ENCODE data around the gene IGF2R. TPM values are rescaled to one million over a fixed set of nuclear protein-coding genes. Genes with fewer than 3 reads are reported as not detected.

The IGF2R gene
- total RNA-seq, 2 experiments from 2014 or later, result 19.3 to 37.6 TPM

DNA sequence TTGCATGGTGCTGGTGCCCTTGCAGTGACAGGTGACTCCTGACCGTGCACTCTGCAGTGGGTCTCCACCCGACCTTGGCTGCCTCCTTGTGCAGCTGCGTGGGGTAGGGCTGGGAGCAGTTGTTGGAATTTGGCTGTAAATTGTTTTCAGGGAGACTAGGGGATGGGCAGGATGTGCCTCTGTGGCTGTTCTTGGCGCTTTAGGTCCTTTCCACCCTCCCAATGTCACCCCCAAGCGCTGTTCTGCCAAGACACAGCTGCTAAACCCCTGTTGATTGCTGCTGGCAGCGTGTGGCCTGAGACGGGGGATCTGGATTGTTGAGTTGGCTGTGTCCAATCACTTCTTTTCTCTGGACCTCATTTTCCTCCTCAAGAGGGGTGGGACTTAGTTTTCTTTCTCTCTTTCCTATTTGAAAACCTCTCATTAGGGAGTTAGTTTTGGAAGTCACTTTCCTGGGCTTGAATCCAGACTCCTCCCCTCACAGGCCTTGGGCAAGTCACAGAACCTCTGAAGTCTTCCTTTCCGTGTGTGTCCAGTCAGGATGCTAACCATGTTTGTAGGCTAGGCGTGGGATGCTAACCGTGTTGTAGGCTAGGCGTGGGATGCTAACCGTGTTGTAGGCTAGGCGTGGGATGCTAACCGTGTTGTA lies 8.5 kb downstream of the IGF2R start:
- no peaks in the 10 kb centered on the region for H3K36me3 ChIP-seq (ENCODE audit: insufficient read depth, low read length)
- ChIA-PET POLR2A (interaction anchor here (0.6 to 1.7 kb wide), 3 partner anchors 10 to 34 kb away, joined by 3 to 6 read pairs (median 3); no protein-coding TSS in a partner anchor), CTCF (ENCODE audit: unreplicated experiment) (no interaction called here)
- no peak overlapping the region for H3K27ac ChIP-seq (ENCODE audit: low read depth, low read length, poor library complexity, severe bottlenecking)
- peaks cover 43% of the 10 kb centered on the region for H3K4me1 ChIP-seq (ENCODE audit: insufficient read depth, low read length, poor library complexity, severe bottlenecking)
- peaks cover 16% of the 10 kb centered on the region for H4K20me1 ChIP-seq (ENCODE audit: insufficient read depth, low read length)
- BruUV-seq (replicated peaks), result no TSS peak
- DNase-seq (ENCODE audit: low spot score), result no peak
- H2AFZ ChIP-seq (ENCODE audit: low read length), result no peak overlapping the region
- no peak for TF ChIP-seq EZH2phosphoT487 (IDR thresholded peaks at IDR 0.05; ENCODE audit: borderline replicate concordance, low read depth, low read length)
- TF ChIP-seq, protein P1, sequence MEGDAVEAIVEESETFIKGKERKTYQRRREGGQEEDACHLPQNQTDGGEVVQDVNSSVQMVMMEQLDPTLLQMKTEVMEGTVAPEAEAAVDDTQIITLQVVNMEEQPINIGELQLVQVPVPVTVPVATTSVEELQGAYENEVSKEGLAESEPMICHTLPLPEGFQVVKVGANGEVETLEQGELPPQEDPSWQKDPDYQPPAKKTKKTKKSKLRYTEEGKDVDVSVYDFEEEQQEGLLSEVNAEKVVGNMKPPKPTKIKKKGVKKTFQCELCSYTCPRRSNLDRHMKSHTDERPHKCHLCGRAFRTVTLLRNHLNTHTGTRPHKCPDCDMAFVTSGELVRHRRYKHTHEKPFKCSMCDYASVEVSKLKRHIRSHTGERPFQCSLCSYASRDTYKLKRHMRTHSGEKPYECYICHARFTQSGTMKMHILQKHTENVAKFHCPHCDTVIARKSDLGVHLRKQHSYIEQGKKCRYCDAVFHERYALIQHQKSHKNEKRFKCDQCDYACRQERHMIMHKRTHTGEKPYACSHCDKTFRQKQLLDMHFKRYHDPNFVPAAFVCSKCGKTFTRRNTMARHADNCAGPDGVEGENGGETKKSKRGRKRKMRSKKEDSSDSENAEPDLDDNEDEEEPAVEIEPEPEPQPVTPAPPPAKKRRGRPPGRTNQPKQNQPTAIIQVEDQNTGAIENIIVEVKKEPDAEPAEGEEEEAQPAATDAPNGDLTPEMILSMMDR (conservative IDR thresholded peaks at IDR 0.05; ENCODE audit: low read length), result no peak
- no peaks in the 10 kb centered on the region for H3K9me3 ChIP-seq (ENCODE audit: low read length)
- intact Hi-C loops (cut with micrococcal nuclease; ENCODE audit: unreplicated experiment), result loop anchor here (10.0 kb wide), 1 partner anchor 767 kb away; no protein-coding TSS in a partner anchor
- H3K9me2 ChIP-seq (ENCODE audit: insufficient read depth, low read length), result no peaks in the 10 kb centered on the region
- no peak overlapping the region for H3K4me2 ChIP-seq (ENCODE audit: low read length)
- H3K79me2 ChIP-seq (ENCODE audit: insufficient read depth, low read depth, low read length), result peaks cover 66% of the 10 kb centered on the region; the same call in 1 of the 2 replicates
- no peak overlapping the region for H3K4me3 ChIP-seq (ENCODE audit: low read depth, low read length, poor library complexity, severe bottlenecking)

DNA sequence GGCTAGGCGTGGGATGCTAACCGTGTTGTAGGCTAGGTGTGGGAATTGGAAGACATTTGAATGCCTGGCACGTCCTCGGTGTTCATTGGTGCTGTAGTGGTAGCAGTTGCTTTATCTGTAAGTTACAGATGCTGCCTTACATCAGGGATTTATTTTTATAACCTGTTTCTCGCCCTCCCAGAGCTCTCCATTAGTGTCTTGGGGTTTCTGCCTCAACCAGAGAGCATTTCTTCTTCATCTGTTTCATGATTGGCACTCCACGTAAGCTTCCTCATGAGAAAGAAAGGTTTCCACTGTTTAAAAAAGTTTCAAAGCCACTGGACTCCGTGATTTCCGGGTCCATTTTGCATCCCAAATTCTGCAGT lies 9.0 kb downstream of the IGF2R start:
- BruUV-seq (replicated peaks), result no TSS peak
- Histone ChIP-seq H3K27ac (ENCODE audit: low read depth, low read length, poor library complexity, severe bottlenecking) (no peak overlapping the region), H4K20me1 (ENCODE audit: insufficient read depth, low read length) (peaks cover 16% of the 10 kb centered on the region), H3K4me3 (ENCODE audit: low read depth, low read length, poor library complexity, severe bottlenecking) (peak overlapping the region; percentile 11), H3K9me2 (ENCODE audit: insufficient read depth, low read length) (no peaks in the 10 kb centered on the region), H3K9me3 (ENCODE audit: low read length) (no peaks in the 10 kb centered on the region), H3K36me3 (ENCODE audit: insufficient read depth, low read length) (no peaks in the 10 kb centered on the region), H2AFZ (ENCODE audit: low read length) (no peak overlapping the region), H3K4me1 (ENCODE audit: insufficient read depth, low read length, poor library complexity, severe bottlenecking) (peaks cover 48% of the 10 kb centered on the region), H3K79me2 (ENCODE audit: insufficient read depth, low read depth, low read length) (peaks cover 66% of the 10 kb centered on the region; the same call in 1 of the 2 replicates), H3K4me2 (ENCODE audit: low read length) (peak overlapping the region; percentile 60)
- intact Hi-C loops (cut with micrococcal nuclease; ENCODE audit: unreplicated experiment), result loop anchor here (10.0 kb wide), 1 partner anchor 767 kb away; no protein-coding TSS in a partner anchor
- POLR2A ChIA-PET, result interaction anchor here (0.6 kb wide), 1 partner anchor 34 kb away, joined by 3 read pairs; no protein-coding TSS in a partner anchor
- TF ChIP-seq, protein P1 (conservative IDR thresholded peaks at IDR 0.05; ENCODE audit: low read length), result no peak
- TF ChIP-seq EZH2phosphoT487 (IDR thresholded peaks at IDR 0.05; ENCODE audit: borderline replicate concordance, low read depth, low read length), result no peak
- DNase-seq (ENCODE audit: low spot score), result no peak
- CTCF ChIA-PET (ENCODE audit: unreplicated experiment), result no interaction called here
